Pancreas (tissue), 10 donors: Measurements from ENCODE around the gene BRSK2. TPM values are rescaled to one million over a fixed set of nuclear protein-coding genes. Genes with fewer than 3 reads are reported as not detected.
"Not testable (repeated sequence)": the region's sequence is repeated elsewhere in the genome, so short reads cannot be mapped to it uniquely, and the experiment has no call there.

Experiments used
- ATAC-seq, 4 donors: fragments of 200-7000 bp; cut with Tn5 transposase; one replicate each; pipeline versions ENCODE4 v1.8.0 to v1.9.1; 2020; ENCODE audit warnings: mild to moderate bottlenecking in 4 of 4, moderate library complexity in 4 of 4
- DNase-seq, 6 donors: peaks; one replicate each; pipeline ENCODE4 v3.0.0-alpha.2; 2020
- FAIRE-seq: peaks from 2 replicates; lab custom pipeline; 2012; peaks lifted over from hg19 to GRCh38; lab: Jason Lieb, UNC
- H3K27ac ChIP-seq, 4 donors: fragments of 200-600 bp; sonication (generic); 1 replicate in 3 of 4; 2 replicates in 1 of 4; pipeline versions ENCODE4 v1.5.0 to v1.8.0; 2020
- H3K27me3 ChIP-seq, 4 donors: fragments of 200-600 bp; one replicate each; pipeline ENCODE4 v1.8.0; 2021
- H3K36me3 ChIP-seq, 3 donors: fragments of 200-600 bp; sonication (generic) in 1 of 3; one replicate each; pipeline versions ENCODE4 v1.5.0 to v1.8.0; 2020 to 2021
- H3K4me1 ChIP-seq, 3 donors: fragments of 200-600 bp; one replicate each; pipeline ENCODE4 v1.8.0; 2021
- H3K4me3 ChIP-seq, 4 donors: fragments of 200-600 bp; sonication (generic) in 2 of 4; one replicate each; pipeline versions ENCODE4 v1.5.0 to v1.8.0; 2020 to 2021
- H3K9me3 ChIP-seq, 4 donors: fragments of 200-600 bp; one replicate each; pipeline ENCODE4 v1.8.0; 2021
- CTCF ChIP-seq, 4 donors: fragments of 200-600 bp; sonication (generic) in 3 of 4; IDR thresholded peaks; one replicate each; pipeline versions ENCODE4 v1.5.0 to v1.8.0; 2021; ENCODE audit warnings: antibody characterized with exemption in 4 of 4
- WGBS, 2 donors: extraction: QIAGEN DNeasy Blood & Tissue Kit; methylation state at CpG; one replicate each; pipeline ENCODE4 v1.1.7; 2013; 5-methylcytosine and 5-hydroxymethylcytosine counted together
- intact Hi-C, 3 donors: fragments of 100-400 bp; cut with DNase I; formaldehyde crosslinking; loops; one replicate each; pipeline versions ENCODE4 v1.11.1 to v1.14.2; 2022
- polyA plus RNA-seq, 2 donors: library from polyadenylated mRNA; stranded (reverse); fragments of 200-250 nt; gene quantifications; one replicate each; pipeline ENCODE4 v1.2.3, GENCODE V29; 2013
- total RNA-seq, 6 donors: library from RNA; stranded (reverse); fragmentation: NEBNext Ultra II Directional in 4 of 6; extraction: Animal tissue kit (Norgen Biotek cat#: 25700) in 4 of 6; gene quantifications; one replicate each; pipeline versions ENCODE4 v1.2.1 to v1.2.4, GENCODE V29; 2021 to 2023
- donor health status: healthy with polysubstance abuse.
- donor health status: DM: no; HTN: no; CAD: no; lungs with moderate emphysema.
- donor health status: DM: no; HTN: no; CAD: no.
- donor health status: control.
- donor health status: control.
- donor health status: Bipolar disorder and iron deficiency.
- donor health status: DM: yes; HTN: yes; CAD: no.
- donor health status: DM: no; HTN: no; CAD: no.
- donor health status: DM: no; HTN: no; CAD: no.
- donor health status: DM: yes; HTN: yes; CAD: no.

The BRSK2 gene
- total and polyA plus RNA-seq, 8 donors: 44.2 to 215 (median 70.9) TPM

- H3K9me3 ChIP-seq: no peaks in the 10 kb centered on the region
- ATAC-seq (no peak), DNase-seq (peak in 2 of 6 donors; percentile 15 to 18), FAIRE-seq (no peak)
- no peak overlapping the region for H3K27ac ChIP-seq
- no peaks in the 10 kb centered on the region for H3K36me3 ChIP-seq
- H3K27me3 ChIP-seq: no peaks in the 10 kb centered on the region
- no peak for TF ChIP-seq CTCF (IDR thresholded peaks at IDR 0.05)
- WGBS, 2 donors: 76 to 78% methylated on average over 25 of the region's 25 CpGs
- intact Hi-C loops: no loop called here
- H3K4me1 ChIP-seq: no peaks in the 10 kb centered on the region
- no peak overlapping the region for H3K4me3 ChIP-seq
Observed at GRCh38 chr11:1343391-1344055, 46.2 kb upstream of the BRSK2 start.

- no peak for FAIRE-seq
- peak in 1 of 6 donors; percentile 27 for DNase-seq
- H3K9me3 ChIP-seq: no peaks in the 10 kb centered on the region
Observed at GRCh38 chr11:1344056-1344635, 45.6 kb upstream of the BRSK2 start.

GRCh38 chr11:1345737-1346513, 43.8 kb upstream of the BRSK2 start:
- H3K4me3 ChIP-seq: no peak overlapping the region
- TF ChIP-seq CTCF (IDR thresholded peaks at IDR 0.05): no peak
- no peak overlapping the region for H3K27ac ChIP-seq
- no peaks in the 10 kb centered on the region for H3K27me3 ChIP-seq
- WGBS, 2 donors: 86% methylated on average over 24 to 28 of the region's 28 CpGs
- no peak for FAIRE-seq
- no peaks in the 10 kb centered on the region for H3K4me1 ChIP-seq
- DNase-seq: peak in 1 of 6 donors; percentile 41
- no peak for ATAC-seq
- intact Hi-C loops: no loop called here
- no peaks in the 10 kb centered on the region for H3K36me3 ChIP-seq
- no peaks in the 10 kb centered on the region for H3K9me3 ChIP-seq

More at GRCh38 chr11:1344056-1344635, 45.6 kb upstream of the BRSK2 start:
- H3K4me1 ChIP-seq: no peaks in the 10 kb centered on the region
- no peak overlapping the region for H3K27ac ChIP-seq
- no peak overlapping the region for H3K4me3 ChIP-seq
- ATAC-seq: no peak
- 84 to 85% methylated on average over 26 of the region's 26 CpGs for WGBS, 2 donors
- no peaks in the 10 kb centered on the region for H3K27me3 ChIP-seq
- H3K36me3 ChIP-seq: no peaks in the 10 kb centered on the region
- TF ChIP-seq CTCF (IDR thresholded peaks at IDR 0.05): no peak
- intact Hi-C loops: no loop called here

- no peak overlapping the region for H3K27ac ChIP-seq
- WGBS, 2 donors: 85 to 92% methylated on average over 23 to 28 of the region's 28 CpGs
- FAIRE-seq: no peak
- H3K4me1 ChIP-seq: no peaks in the 10 kb centered on the region
- no peak overlapping the region for H3K4me3 ChIP-seq
- DNase-seq: peak in 1 of 6 donors; percentile 55
- no peaks in the 10 kb centered on the region for H3K9me3 ChIP-seq
- H3K27me3 ChIP-seq: no peaks in the 10 kb centered on the region
- no peak for ATAC-seq
- no peak for TF ChIP-seq CTCF (IDR thresholded peaks at IDR 0.05)
- no peaks in the 10 kb centered on the region for H3K36me3 ChIP-seq
- intact Hi-C loops: no loop called here
Observed at GRCh38 chr11:1346669-1347390, 42.9 kb upstream of the BRSK2 start.

GRCh38 chr11:1347411-1347999, 42.2 kb upstream of the BRSK2 start:
- H3K4me1 ChIP-seq, H3K27ac ChIP-seq, H3K27me3 ChIP-seq, H3K36me3 ChIP-seq, ATAC-seq, H3K4me3 ChIP-seq, H3K9me3 ChIP-seq, intact Hi-C loops, FAIRE-seq: not testable (repeated sequence)
- 91 to 93% methylated on average over 18 of the region's 18 CpGs for WGBS, 2 donors
- DNase-seq: peak in 1 of 6 donors; percentile 31
